GF-D8 (cell line): Measurements from ENCODE around the gene PFDN6.

Source experiments
- DNase-seq: peaks from one replicate; lab custom pipeline; 2025; lab: John Stamatoyannopoulos, UW

Gene PFDN6

GRCh38 chr6:33295621-33296369, 6.4 kb downstream of the PFDN6 start:
- no peak for DNase-seq

- no peak for DNase-seq
Measured at GRCh38 chr6:33296797-33297405, 7.5 kb downstream of the PFDN6 start.

- DNase-seq = no peak
Measured at GRCh38 chr6:33297406-33297955, 8.1 kb downstream of the PFDN6 start.

- DNase-seq = peak; percentile 35
Measured at GRCh38 chr6:33297956-33298772, 8.8 kb downstream of the PFDN6 start.

- DNase-seq = peak; percentile 77
Measured at GRCh38 chr6:33298773-33299236, 9.4 kb downstream of the PFDN6 start, which contains the start of gene RGL2. Gene RGL2 (minus strand): TSS chr6:33298942. CDS start chr6:33298610, 332 bp downstream.

GRCh38 chr6:33299237-33299944, 10.0 kb downstream of the PFDN6 start:
- DNase-seq = peak; percentile 86

GRCh38 chr6:33301877-33302276, 12.5 kb downstream of the PFDN6 start:
- no peak for DNase-seq

- no peak for DNase-seq
Measured at GRCh38 chr6:33304216-33304615, 14.8 kb downstream of the PFDN6 start.

GRCh38 chr6:33305052-33305451, 15.7 kb downstream of the PFDN6 start:
- DNase-seq = no peak

GRCh38 chr6:33306356-33306755, 17.0 kb downstream of the PFDN6 start:
- no peak for DNase-seq

GRCh38 chr6:33312361-33313104, 23.1 kb downstream of the PFDN6 start:
- DNase-seq = peak; percentile 39

GRCh38 chr6:33313105-33313708, 23.8 kb downstream of the PFDN6 start:
- peak; percentile 44 for DNase-seq

GRCh38 chr6:33313709-33314514, 24.5 kb downstream of the PFDN6 start, which contains the start of gene TAPBP:
Gene TAPBP (minus strand): TSS chr6:33314078. CDS start chr6:33314041, 37 bp downstream.
- DNase-seq = peak; percentile 44

- DNase-seq = peak; percentile 19
Measured at GRCh38 chr6:33314515-33314942, 25.1 kb downstream of the PFDN6 start.

GRCh38 chr6:33314943-33315792, 25.8 kb downstream of the PFDN6 start:
- no peak for DNase-seq

GRCh38 chr6:33315793-33316602, 26.6 kb downstream of the PFDN6 start:
- DNase-seq = no peak

GRCh38 chr6:33316603-33317418, 27.4 kb downstream of the PFDN6 start:
- no peak for DNase-seq
